ENCODE data around the gene NAP1L1. TPM values are rescaled to one million over a fixed set of nuclear protein-coding genes. Genes with fewer than 3 reads are reported as not detected.

NAP1L1 gene
- total RNA-seq, 1 donor from 2014 or later: 348 TPM

- intact Hi-C loops (cut with DNase I): no loop called here
- DNase-seq (ENCODE audit: low spot score): no peak
Measured at GRCh38 chr12:76049575-76050251, 34.8 kb downstream of the NAP1L1 start.

- DNase-seq (ENCODE audit: low spot score): no peak
- intact Hi-C loops (cut with DNase I): no loop called here
Measured at GRCh38 chr12:76047742-76048141, 36.7 kb downstream of the NAP1L1 start.

- no peak for DNase-seq (ENCODE audit: low spot score)
- intact Hi-C loops (cut with DNase I): no loop called here
Measured at GRCh38 chr12:76047060-76047459, 37.4 kb downstream of the NAP1L1 start.

- DNase-seq (ENCODE audit: low spot score): no peak
- intact Hi-C loops (cut with DNase I): no loop called here
Measured at GRCh38 chr12:76043377-76043776, 41.1 kb downstream of the NAP1L1 start.

DNA sequence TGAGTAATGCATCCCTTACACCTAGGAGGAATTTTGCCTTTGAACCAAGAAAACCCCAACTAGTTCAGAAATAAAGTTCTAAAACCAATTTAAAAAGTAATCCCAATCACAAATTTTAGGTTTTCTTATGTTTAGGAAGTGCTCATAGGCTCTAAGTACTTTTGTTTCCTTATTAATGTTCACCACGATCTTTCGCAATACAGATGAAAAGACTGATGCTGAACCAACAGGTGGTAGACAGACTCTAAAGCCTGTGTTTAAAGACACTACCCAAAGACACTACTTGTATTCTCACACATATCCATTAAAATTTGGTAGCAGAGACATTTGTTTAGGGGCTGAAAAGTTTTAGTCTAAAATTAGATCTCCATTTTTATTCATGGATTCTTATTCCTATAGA lies 42.3 kb downstream of the NAP1L1 start:
- DNase-seq (ENCODE audit: low spot score): no peak
- intact Hi-C loops (cut with DNase I): no loop called here

DNA sequence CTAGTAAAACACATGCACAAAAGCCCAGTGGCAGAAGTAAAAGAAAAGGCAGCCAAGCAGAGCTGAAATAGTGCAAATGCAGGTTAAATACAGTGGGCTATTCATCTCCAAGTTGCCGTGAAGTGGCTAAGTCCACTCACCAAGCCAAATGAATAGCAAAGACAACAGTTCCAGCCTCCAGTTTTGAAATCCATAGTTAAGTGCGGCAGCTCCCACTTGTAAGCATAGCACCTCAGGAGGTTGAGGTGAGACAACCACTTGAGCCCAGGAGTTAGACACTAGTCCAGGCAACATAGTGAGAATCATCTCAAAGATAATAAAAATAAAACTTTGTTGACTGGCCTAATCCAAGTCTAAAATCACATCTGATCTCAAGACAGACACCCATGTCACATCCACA lies 43.1 kb downstream of the NAP1L1 start:
- intact Hi-C loops (cut with DNase I): no loop called here

GRCh38 chr12:76040461-76040860 lies 44.0 kb downstream of the NAP1L1 start:
- intact Hi-C loops (cut with DNase I): no loop called here

More for the DNA sequence above, 43.1 kb downstream of the NAP1L1 start:
- no peak for DNase-seq (ENCODE audit: low spot score)

DNA sequence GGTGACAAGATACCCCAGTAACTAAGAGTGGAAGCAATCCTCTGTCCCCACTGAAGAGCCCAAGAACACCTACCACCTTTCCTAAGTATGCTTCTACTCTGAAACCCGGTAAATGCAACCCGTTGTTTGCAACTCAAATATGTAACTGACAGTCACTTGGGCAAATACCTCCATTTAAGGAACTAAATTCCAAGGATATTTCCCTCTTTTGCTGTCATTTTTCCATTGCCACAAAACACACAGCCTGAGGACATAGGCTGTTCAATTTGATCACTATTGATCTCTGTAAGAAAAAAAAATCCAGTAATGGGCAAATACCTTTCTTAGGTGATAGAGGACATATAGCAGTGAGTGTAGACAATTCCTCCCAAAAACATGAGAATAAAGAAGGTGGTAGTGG lies 46.3 kb downstream of the NAP1L1 start:
- no peak for DNase-seq (ENCODE audit: low spot score)
- intact Hi-C loops (cut with DNase I): no loop called here

More at GRCh38 chr12:76040461-76040860, 44.0 kb downstream of the NAP1L1 start:
- DNase-seq (ENCODE audit: low spot score): no peak

GRCh38 chr12:76037130-76038103 lies 47.1 kb downstream of the NAP1L1 start:
- DNase-seq (ENCODE audit: low spot score): no peak
- intact Hi-C loops (cut with DNase I): no loop called here

- DNase-seq (ENCODE audit: low spot score): no peak
- intact Hi-C loops (cut with DNase I): no loop called here
Measured at GRCh38 chr12:76035045-76035444, 49.4 kb downstream of the NAP1L1 start.

GRCh38 chr12:76033081-76034011 lies 51.1 kb downstream of the NAP1L1 start:
- no peak for DNase-seq (ENCODE audit: low spot score)
- intact Hi-C loops (cut with DNase I): loop anchor here (2.0 to 5.0 kb wide), 6 partner anchors 49 to 411 kb away; partner anchors contain the start of gene NAP1L1

- peak; percentile 82 for DNase-seq (ENCODE audit: low spot score)
- intact Hi-C loops (cut with DNase I): loop anchor here (2.0 to 5.0 kb wide), 6 partner anchors 50 to 410 kb away; partner anchors contain the start of gene NAP1L1
Measured at GRCh38 chr12:76032043-76032981, 52.2 kb downstream of the NAP1L1 start.

GRCh38 chr12:76031414-76032042 lies 53.0 kb downstream of the NAP1L1 start, which contains the start of gene PHLDA1:
Gene PHLDA1 (minus strand): TSS chr12:76031776.
- peak; percentile 98 for DNase-seq (ENCODE audit: low spot score)
- intact Hi-C loops (cut with DNase I): loop anchor here (2.0 to 5.0 kb wide), 10 partner anchors 51 to 477 kb away; partner anchors contain the start of gene NAP1L1

- no peak for DNase-seq (ENCODE audit: low spot score)
Measured at GRCh38 chr12:76031081-76031413, 53.4 kb downstream of the NAP1L1 start.

GRCh38 chr12:76030341-76031080 lies 54.0 kb downstream of the NAP1L1 start:
- no peak for DNase-seq (ENCODE audit: low spot score)
- intact Hi-C loops (cut with DNase I): loop anchor here (2.0 to 5.0 kb wide), 9 partner anchors 52 to 476 kb away; partner anchors contain the start of gene NAP1L1

More at GRCh38 chr12:76031081-76031413, 53.4 kb downstream of the NAP1L1 start:
- intact Hi-C loops (cut with DNase I): loop anchor here (2.0 to 5.0 kb wide), 9 partner anchors 51 to 476 kb away; partner anchors contain the start of gene NAP1L1

GRCh38 chr12:76029982-76030340 lies 54.5 kb downstream of the NAP1L1 start:
- no peak for DNase-seq (ENCODE audit: low spot score)
- intact Hi-C loops (cut with DNase I): loop anchor here (2.0 to 5.0 kb wide), 9 partner anchors 51 to 475 kb away; partner anchors contain the start of gene NAP1L1

All from cardiac septum (tissue), 1 donor.